Measurements from ENCODE around the gene GPR171.

- TF ChIP-seq ATF2 (tag by site-specific recombination; IDR thresholded peaks at IDR 0.05; ENCODE audit: low read depth) = no peak
- TF ChIP-seq CTCF (tag by site-specific recombination; IDR thresholded peaks at IDR 0.05) = no peak
- TF ChIP-seq ZNF23 (tag by site-specific recombination; IDR thresholded peaks at IDR 0.05; ENCODE audit: borderline replicate concordance) = no peak
- TF ChIP-seq SALL2 (tag by site-specific recombination; IDR thresholded peaks at IDR 0.05; ENCODE audit: borderline replicate concordance) = no peak
- no peak for TF ChIP-seq ZNF600 (tag by site-specific recombination; IDR thresholded peaks at IDR 0.05)
- TF ChIP-seq ZNF248 (tag by site-specific recombination; IDR thresholded peaks at IDR 0.05) = no peak
- no peak for TF ChIP-seq ZNF221 (tag by site-specific recombination; IDR thresholded peaks at IDR 0.05; ENCODE audit: borderline replicate concordance)
- TF ChIP-seq SP2 (tag by site-specific recombination; IDR thresholded peaks at IDR 0.05) = no peak
- TF ChIP-seq RBAK (tag by site-specific recombination; IDR thresholded peaks at IDR 0.05) = no peak
- TF ChIP-seq PRDM2 (tag by site-specific recombination; IDR thresholded peaks at IDR 0.05; ENCODE audit: borderline replicate concordance) = no peak
Measured at GRCh38 chr3:151174351-151174750, 28.7 kb downstream of the GPR171 start.

Measured in HEK293 (cell line).